Smooth muscle cell (in vitro differentiated cells): ENCODE data around the gene SSBP4. TPM values are rescaled to one million over a fixed set of nuclear protein-coding genes. Genes with fewer than 3 reads are reported as not detected.

Experiments
- DNase-seq: peaks from one replicate; lab custom pipeline; 2025; ENCODE audit not compliant: unreplicated experiment; lab: John Stamatoyannopoulos, UW
- H2AFZ ChIP-seq: fragments of 200-600 bp; sonication (generic); 2 replicates; pipeline ENCODE4 v1.6.0; 2016; ENCODE audit warnings: antibody characterized with exemption, low read depth, mild to moderate bottlenecking
- H3F3A ChIP-seq: fragments of 200-600 bp; sonication (generic); 2 replicates; pipeline ENCODE4 v1.6.0; 2017; ENCODE audit warnings: antibody characterized with exemption, low read depth
- H3K27ac ChIP-seq: fragments of 200-600 bp; sonication (generic); 2 replicates; pipeline ENCODE4 v1.5.1; 2016; ENCODE audit warnings: low read depth, mild to moderate bottlenecking
- H3K27me3 ChIP-seq: fragments of 200-600 bp; sonication (generic); 2 replicates; pipeline ENCODE4 v1.6.1; 2016; ENCODE audit warnings: low read depth, mild to moderate bottlenecking
- H3K36me3 ChIP-seq: fragments of 200-600 bp; sonication (generic); 2 replicates; pipeline ENCODE4 v1.5.1; 2016; ENCODE audit warnings: low read depth
- H3K4me1 ChIP-seq: fragments of 200-600 bp; sonication (generic); 2 replicates; pipeline ENCODE4 v1.5.1; 2016; ENCODE audit warnings: low read depth
- H3K4me2 ChIP-seq: fragments of 200-600 bp; sonication (generic); 2 replicates; pipeline ENCODE4 v1.6.0; 2016; ENCODE audit warnings: mild to moderate bottlenecking
- H3K4me3 ChIP-seq: fragments of 200-600 bp; sonication (generic); 2 replicates; pipeline ENCODE4 v1.5.1; 2016; ENCODE audit warnings: mild to moderate bottlenecking
- H3K79me2 ChIP-seq: fragments of 200-600 bp; sonication (generic); 2 replicates; pipeline ENCODE4 v1.6.0; 2016; ENCODE audit warnings: low read depth, mild to moderate bottlenecking
- H3K9ac ChIP-seq: fragments of 200-600 bp; sonication (generic); 2 replicates; pipeline ENCODE4 v1.6.0; 2016; ENCODE audit warnings: low read depth
- H3K9me3 ChIP-seq: fragments of 200-600 bp; sonication (generic); replicated peaks from 2 replicates; pipeline ENCODE4 v1.5.1; 2016; ENCODE audit warnings: low read depth
- H4K20me1 ChIP-seq: fragments of 200-600 bp; sonication (generic); 2 replicates; pipeline ENCODE4 v1.6.0; 2016; ENCODE audit warnings: low read depth
- WGBS: methylation state at CpG from one replicate; pipeline ENCODE4 v1.1.7; 2016; ENCODE audit warnings: low lambda C conversion rate; 5-methylcytosine and 5-hydroxymethylcytosine counted together
- polyA plus RNA-seq: library from polyadenylated mRNA; unstranded; fragments of >200 nt; fragmentation: Nextera tagmentation; extraction: Ambion mirVana; gene quantifications from 2 replicates; pipeline ENCODE4 v1.2.1, GENCODE V29; 2016
- total RNA-seq: library from RNA; depleted of rRNA; stranded (reverse); fragments of >200 nt; gene quantifications from 2 replicates; pipeline ENCODE4 v1.2.3, GENCODE V29; 2014
- TF ChIP-seq, protein P1 (sequence below): fragments of 200-600 bp; sonication (generic); IDR thresholded peaks from 2 replicates; pipeline ENCODE4 v1.5.1; 2017; ENCODE audit warnings: borderline replicate concordance, mild to moderate bottlenecking, antibody characterized with exemption; ENCODE audit not compliant: insufficient read depth, poor library complexity, severe bottlenecking

Gene SSBP4
- total and polyA plus RNA-seq, 2 experiments from 2014 or later: 44.1 to 124 TPM

DNA sequence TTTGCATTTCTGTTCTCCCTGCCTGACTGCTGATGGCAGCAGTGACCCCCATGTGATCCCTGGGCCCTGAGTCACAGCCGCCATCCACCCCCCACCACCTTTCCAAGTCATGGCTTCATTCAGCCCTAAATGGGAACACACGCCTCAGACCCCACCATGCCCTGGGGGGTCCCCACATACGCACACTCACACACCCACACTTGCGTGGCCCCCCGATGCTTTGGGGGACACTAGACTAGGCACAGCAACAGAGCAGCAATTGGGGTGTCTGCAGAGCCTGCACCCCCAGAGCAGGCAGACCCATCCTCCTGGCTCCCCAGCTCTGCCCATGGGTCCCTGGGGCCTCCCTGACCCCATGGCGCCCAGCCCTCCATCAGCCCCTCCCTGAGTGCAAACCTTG is 24.2 kb downstream of the SSBP4 start:
- Histone ChIP-seq H3K27ac (no peak overlapping the region), H4K20me1 (peaks cover 20% of the 10 kb centered on the region), H3F3A (peaks cover 14% of the 10 kb centered on the region), H3K4me2 (no peak overlapping the region), H2AFZ (no peak overlapping the region), H3K9me3 (no peaks in the 10 kb centered on the region), H3K4me1 (peaks cover 17% of the 10 kb centered on the region), H3K36me3 (no peaks in the 10 kb centered on the region), H3K79me2 (peaks cover 2% of the 10 kb centered on the region), H3K9ac (no peak overlapping the region), H3K4me3 (no peak overlapping the region), H3K27me3 (no peaks in the 10 kb centered on the region)
- no peak for DNase-seq
- TF ChIP-seq, protein P1, sequence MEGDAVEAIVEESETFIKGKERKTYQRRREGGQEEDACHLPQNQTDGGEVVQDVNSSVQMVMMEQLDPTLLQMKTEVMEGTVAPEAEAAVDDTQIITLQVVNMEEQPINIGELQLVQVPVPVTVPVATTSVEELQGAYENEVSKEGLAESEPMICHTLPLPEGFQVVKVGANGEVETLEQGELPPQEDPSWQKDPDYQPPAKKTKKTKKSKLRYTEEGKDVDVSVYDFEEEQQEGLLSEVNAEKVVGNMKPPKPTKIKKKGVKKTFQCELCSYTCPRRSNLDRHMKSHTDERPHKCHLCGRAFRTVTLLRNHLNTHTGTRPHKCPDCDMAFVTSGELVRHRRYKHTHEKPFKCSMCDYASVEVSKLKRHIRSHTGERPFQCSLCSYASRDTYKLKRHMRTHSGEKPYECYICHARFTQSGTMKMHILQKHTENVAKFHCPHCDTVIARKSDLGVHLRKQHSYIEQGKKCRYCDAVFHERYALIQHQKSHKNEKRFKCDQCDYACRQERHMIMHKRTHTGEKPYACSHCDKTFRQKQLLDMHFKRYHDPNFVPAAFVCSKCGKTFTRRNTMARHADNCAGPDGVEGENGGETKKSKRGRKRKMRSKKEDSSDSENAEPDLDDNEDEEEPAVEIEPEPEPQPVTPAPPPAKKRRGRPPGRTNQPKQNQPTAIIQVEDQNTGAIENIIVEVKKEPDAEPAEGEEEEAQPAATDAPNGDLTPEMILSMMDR: no peak
- WGBS: 99% methylated on average over 6 of the region's 6 CpGs

DNA sequence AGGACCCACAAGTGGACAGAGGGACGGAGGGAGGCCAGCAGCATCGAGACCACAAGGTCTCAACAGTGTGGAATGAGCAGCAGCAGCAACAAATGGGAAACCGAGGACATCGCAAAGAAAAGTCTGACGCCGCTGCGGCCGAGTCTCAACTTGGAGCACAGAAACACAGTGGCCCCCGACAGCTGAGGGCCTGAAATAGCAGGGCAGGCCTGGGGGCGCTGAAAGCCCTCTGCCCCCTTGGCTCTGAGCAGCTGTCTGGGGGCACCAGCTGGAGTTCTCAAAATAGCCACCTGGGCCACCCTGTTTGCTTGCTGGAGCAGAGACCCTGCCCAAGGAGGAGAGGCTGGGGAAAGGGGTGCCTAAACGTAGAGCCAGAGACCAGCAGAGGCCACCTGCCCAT is 24.6 kb downstream of the SSBP4 start:
- Histone ChIP-seq H3F3A (peaks cover 13% of the 10 kb centered on the region), H3K79me2 (peaks cover 2% of the 10 kb centered on the region), H3K4me1 (peaks cover 12% of the 10 kb centered on the region), H3K4me2 (no peak overlapping the region), H3K36me3 (no peaks in the 10 kb centered on the region), H3K9me3 (no peaks in the 10 kb centered on the region), H2AFZ (no peak overlapping the region), H4K20me1 (peaks cover 22% of the 10 kb centered on the region), H3K9ac (no peak overlapping the region), H3K4me3 (no peak overlapping the region), H3K27ac (no peak overlapping the region), H3K27me3 (no peaks in the 10 kb centered on the region)
- 98% methylated on average over 11 of the region's 11 CpGs for WGBS
- TF ChIP-seq, protein P1: no peak
- no peak for DNase-seq

- Histone ChIP-seq H4K20me1 (peaks cover 29% of the 10 kb centered on the region), H3F3A (peaks cover 7% of the 10 kb centered on the region), H3K9ac (no peak overlapping the region), H3K27me3 (no peaks in the 10 kb centered on the region), H2AFZ (no peak overlapping the region), H3K9me3 (no peaks in the 10 kb centered on the region), H3K4me1 (peaks cover 6% of the 10 kb centered on the region), H3K4me3 (no peak overlapping the region), H3K36me3 (no peaks in the 10 kb centered on the region), H3K4me2 (no peak overlapping the region), H3K79me2 (peaks cover 2% of the 10 kb centered on the region), H3K27ac (no peak overlapping the region)
- TF ChIP-seq, protein P1: no peak
- no peak for DNase-seq
- WGBS: 97% methylated on average over 19 of the region's 19 CpGs
Measured at GRCh38 chr19:18444513-18444912, 25.3 kb downstream of the SSBP4 start.

DNA sequence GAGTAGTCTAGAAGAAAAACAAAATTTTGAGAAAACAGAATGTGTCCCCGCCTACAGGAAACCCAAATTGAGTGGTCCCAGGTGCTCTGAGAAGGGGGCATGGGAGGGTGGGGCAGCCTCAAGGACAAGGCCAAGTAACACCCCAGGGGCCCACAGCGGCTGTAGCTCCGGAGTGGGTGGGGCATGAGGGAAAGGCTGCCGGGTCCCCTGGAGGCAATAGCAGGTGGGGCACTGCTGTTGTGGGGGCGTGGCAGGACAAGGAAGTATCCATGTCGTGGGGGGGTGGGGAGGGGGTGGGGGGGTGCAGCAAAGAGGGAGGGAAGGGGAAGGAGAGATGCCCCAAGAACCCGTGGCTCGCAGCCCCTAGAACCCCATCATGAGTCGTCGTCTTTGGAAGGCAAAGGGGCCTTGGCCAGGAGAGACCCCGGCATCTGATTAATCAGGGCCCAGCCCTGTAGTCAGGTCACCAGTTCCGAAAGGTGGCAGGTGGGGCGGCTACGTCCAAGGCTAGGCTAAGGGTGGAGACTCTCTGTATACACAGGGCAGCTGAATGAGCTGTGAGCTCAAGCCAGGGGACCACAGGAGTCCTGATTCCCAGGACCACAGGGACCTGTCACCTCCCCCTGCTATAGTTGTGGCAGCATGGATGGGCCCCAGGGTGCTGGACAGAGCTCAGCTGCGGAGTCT is 26.2 kb downstream of the SSBP4 start:
- no peak overlapping the region for H3K4me3 ChIP-seq
- H3K4me2 ChIP-seq: no peak overlapping the region
- H3K79me2 ChIP-seq: peaks cover 2% of the 10 kb centered on the region
- H3K27ac ChIP-seq: no peak overlapping the region
- no peaks in the 10 kb centered on the region for H3F3A ChIP-seq
- H3K9ac ChIP-seq: no peak overlapping the region
- H3K9me3 ChIP-seq: no peaks in the 10 kb centered on the region
- H4K20me1 ChIP-seq: peaks cover 38% of the 10 kb centered on the region
- TF ChIP-seq, protein P1: no peak
- H3K27me3 ChIP-seq: no peaks in the 10 kb centered on the region
- no peaks in the 10 kb centered on the region for H3K36me3 ChIP-seq
- H3K4me1 ChIP-seq: no peaks in the 10 kb centered on the region
- WGBS: 91% methylated on average over 13 of the region's 15 CpGs
- DNase-seq: no peak
- no peak overlapping the region for H2AFZ ChIP-seq
